Endothelial cell of umbilical vein (primary cell): ENCODE measurements around the gene KRTAP6-1. TPM values are rescaled to one million over a fixed set of nuclear protein-coding genes. Genes with fewer than 3 reads are reported as not detected.

Source experiments
- BruUV-seq: library from RNA; stranded (reverse); fragments of 400-500 nt; replicated peaks from 2 replicates; lab custom pipeline; 2021; lab: Mats Ljungman, UMichigan
- CTCF ChIA-PET: fragments of 300-600, 350-600 bp; sonication (Branson Sonifier 250); formaldehyde crosslinking; loops from one replicate; lab custom pipeline; 2021; ENCODE audit warnings: antibody characterized with exemption, inconsistent platforms; lab: Charles Lee
- POLR2A ChIA-PET: fragments of 300-600, 350-600 bp; sonication (Branson Sonifier 250); formaldehyde crosslinking; loops from one replicate; lab custom pipeline; 2021; ENCODE audit warnings: antibody characterized with exemption, inconsistent platforms; lab: Charles Lee
- DNase-seq: peaks from one replicate; pipeline ENCODE4 v3.0.0-alpha.2; 2011; ENCODE audit warnings: low read depth, low spot score
- FAIRE-seq: peaks from 2 replicates; lab custom pipeline; 2011; peaks lifted over from hg19 to GRCh38; lab: Jason Lieb, UNC
- H2AFZ ChIP-seq: 2 replicates; pipeline ENCODE4 v1.6.0; 2012; ENCODE audit warnings: low read depth, low read length, control low read depth, inconsistent platforms
- H3K27ac ChIP-seq: 2 replicates; pipeline ENCODE4 v1.5.1; 2011; ENCODE audit warnings: low read depth, mild to moderate bottlenecking, control low read depth, low read length, moderate library complexity; ENCODE audit not compliant: insufficient read depth
- H3K27me3 ChIP-seq, 2 experiments: 2 replicates each; pipeline versions ENCODE4 v1.6.0 to v1.6.1; 2011; ENCODE audit warnings: low read length in 2 of 2, mixed read lengths in 1 of 2; ENCODE audit not compliant: control insufficient read depth in 2 of 2, insufficient read depth in 2 of 2
- H3K36me3 ChIP-seq, 2 experiments: 2 replicates in 1 of 2; 3 replicates in 1 of 2; pipeline ENCODE4 v1.5.1; 2011; ENCODE audit warnings: low read length in 2 of 2, mild to moderate bottlenecking in 1 of 2, moderate library complexity in 1 of 2; ENCODE audit not compliant: control insufficient read depth in 2 of 2, insufficient read depth in 2 of 2; ENCODE audit errors: extremely low read depth in 1 of 2
- H3K4me1 ChIP-seq: 3 replicates; pipeline ENCODE4 v1.5.1; 2011; ENCODE audit warnings: mild to moderate bottlenecking, low read length; ENCODE audit not compliant: control insufficient read depth, insufficient read depth; ENCODE audit errors: extremely low read depth
- H3K4me2 ChIP-seq: 2 replicates; pipeline ENCODE4 v1.6.1; 2011; ENCODE audit warnings: low read length, control low read depth, mixed read lengths; ENCODE audit not compliant: insufficient read depth
- H3K4me3 ChIP-seq, 3 experiments: fragments of 200-600 bp in 1 of 3; sonication (generic), shearing (Covaris generic) in 1 of 3; replicated peaks in 1 of 3; 2 replicates each; pipeline ENCODE4 v1.5.1; 2011 to 2016; ENCODE audit warnings: control low read depth in 3 of 3, low read length in 3 of 3, mild to moderate bottlenecking in 2 of 3, inconsistent platforms in 1 of 3, low read depth in 1 of 3, moderate library complexity in 1 of 3; ENCODE audit not compliant: insufficient read depth in 1 of 3
- H3K79me2 ChIP-seq: 2 replicates; pipeline ENCODE4 v1.6.0; 2012; ENCODE audit warnings: low read length, inconsistent platforms; ENCODE audit not compliant: control insufficient read depth, insufficient read depth
- H3K9ac ChIP-seq: replicated peaks from 2 replicates; pipeline ENCODE3; 2011; ENCODE audit warnings: low read length, control low read depth; ENCODE audit not compliant: insufficient read depth; ENCODE audit errors: extremely low read depth
- H3K9me1 ChIP-seq: replicated peaks from 3 replicates; pipeline ENCODE4 v1.6.0; 2011; ENCODE audit warnings: mild to moderate bottlenecking, low read length; ENCODE audit not compliant: control insufficient read depth, insufficient read depth; ENCODE audit errors: extremely low read depth
- H3K9me3 ChIP-seq: replicated peaks from 2 replicates; pipeline ENCODE4 v1.5.1; 2012; ENCODE audit warnings: low read length, inconsistent platforms; ENCODE audit not compliant: control insufficient read depth, insufficient read depth
- H4K20me1 ChIP-seq: replicated peaks from 2 replicates; pipeline ENCODE3; 2011; ENCODE audit warnings: mild to moderate bottlenecking, low read length; ENCODE audit not compliant: control insufficient read depth, insufficient read depth; ENCODE audit errors: extremely low read depth
- EZH2 ChIP-seq: IDR thresholded peaks from 2 replicates; pipeline ENCODE4 v1.6.1; 2012; ENCODE audit warnings: borderline replicate concordance, low read depth, mild to moderate bottlenecking, moderate library complexity, low read length, inconsistent platforms; ENCODE audit not compliant: severe bottlenecking
- FOS ChIP-seq: IDR thresholded peaks from 2 replicates; pipeline ENCODE4 v1.6.1; 2011; ENCODE audit warnings: mild to moderate bottlenecking, low read length, moderate library complexity, borderline replicate concordance; ENCODE audit not compliant: insufficient read depth
- GATA2 ChIP-seq: IDR thresholded peaks from 2 replicates; pipeline ENCODE4 v1.7.0; 2011; ENCODE audit warnings: low read depth, mild to moderate bottlenecking, moderate library complexity, mixed read lengths, low read length; ENCODE audit not compliant: insufficient read length, insufficient read depth
- JUN ChIP-seq: IDR thresholded peaks from 2 replicates; pipeline ENCODE4 v1.6.1; 2011; ENCODE audit warnings: borderline replicate concordance, low read depth; ENCODE audit not compliant: insufficient read length, insufficient read depth
- MYC ChIP-seq: IDR thresholded peaks from one replicate; pipeline ENCODE4 v1.6.1; 2011; ENCODE audit warnings: mild to moderate bottlenecking, low read depth, low read length
- POLR2A ChIP-seq: IDR thresholded peaks from 2 replicates; pipeline ENCODE4 v1.6.1; 2012; ENCODE audit warnings: low read depth, mild to moderate bottlenecking, control low read depth, low read length
- POLR2AphosphoS5 ChIP-seq: IDR thresholded peaks from 2 replicates; pipeline ENCODE4 v1.6.1; 2012; ENCODE audit warnings: low read depth, mild to moderate bottlenecking, control low read depth, low read length, moderate library complexity; ENCODE audit not compliant: insufficient read depth
- dilution Hi-C: fragments of 300-500 bp; cut with MboI; formaldehyde crosslinking; loops from one replicate; pipeline ENCODE4 v1.15.0; 2019; ENCODE audit warnings: low sequenced_read_pairs; ENCODE audit not compliant: extremely low pct_ligation_motif_present
- intact Hi-C: fragments of 100-400 bp; cut with micrococcal nuclease; formaldehyde crosslinking; loops from one replicate; pipeline ENCODE4 v1.10.0; 2022
- polyA plus RNA-seq, 4 experiments: library from polyadenylated mRNA; depleted of rRNA in 3 of 4; stranded (reverse) in 3 of 4; unstranded in 1 of 4; fragments of >200 nt; gene quantifications; 2 replicates each; pipeline versions ENCODE4 v1.2.1 to v1.2.3, GENCODE V29; 2011 to 2012; ENCODE audit warnings: missing spikeins in 1 of 4
- total RNA-seq: library from RNA; stranded (reverse); gene quantifications from 2 replicates; pipeline ENCODE4 v1.2.3, GENCODE V29; 2021
- TF ChIP-seq, protein P1 (sequence below): IDR thresholded peaks from 2 replicates; pipeline ENCODE4 v1.6.1; 2011; ENCODE audit not compliant: insufficient read depth, insufficient read length
- TF ChIP-seq, protein P2 (sequence below), 2 donors: IDR thresholded peaks; 1 replicate in 1 of 2; 2 replicates in 1 of 2; pipeline ENCODE4 v1.5.1; 2011; ENCODE audit warnings: low read length in 2 of 2, mild to moderate bottlenecking in 2 of 2, moderate library complexity in 2 of 2, control low read depth in 1 of 2, inconsistent platforms in 1 of 2, low read depth in 1 of 2; ENCODE audit not compliant: insufficient read depth in 1 of 2; ENCODE audit errors: extremely low read depth in 1 of 2

Gene KRTAP6-1
- total and polyA plus RNA-seq, 2 donors (not counting 3 experiments of a cell fraction or from before 2014, with no cell fraction given) = not detected

DNA sequence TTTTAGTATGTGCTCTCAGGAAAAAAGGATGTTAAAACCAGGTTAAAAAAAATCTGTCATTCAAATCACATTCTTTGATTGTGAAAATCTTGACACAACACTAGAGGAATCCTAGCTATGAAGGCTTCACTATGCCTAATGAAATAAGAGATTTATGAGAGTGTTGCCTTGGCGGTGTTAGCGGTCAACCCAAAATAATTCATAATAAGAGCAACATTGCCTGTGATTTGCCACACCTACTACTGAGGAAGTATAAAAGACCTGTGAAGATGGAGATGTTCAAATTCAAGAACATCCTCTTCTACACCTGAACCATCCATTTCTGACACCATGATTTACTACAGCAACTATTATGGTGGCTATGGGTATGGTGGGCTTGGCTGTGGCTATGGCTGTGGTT lies 2.4 kb upstream of the KRTAP6-1 start, which contains the start of gene KRTAP20-1:
Gene KRTAP20-1, plus strand, starts transcription at position 301 of the 400 bp plus-strand sequence. Its CDS starts 30 bp downstream, at position 331.
- H2AFZ ChIP-seq = no peak within 1 kb of the TSS
- BruUV-seq = no TSS peak
- CTCF ChIA-PET = no interaction called here
- no peak within 1 kb of the TSS for H3K9ac ChIP-seq
- H3K4me1 ChIP-seq = no peaks in the 10 kb centered on the region
- TF ChIP-seq, protein P1, sequence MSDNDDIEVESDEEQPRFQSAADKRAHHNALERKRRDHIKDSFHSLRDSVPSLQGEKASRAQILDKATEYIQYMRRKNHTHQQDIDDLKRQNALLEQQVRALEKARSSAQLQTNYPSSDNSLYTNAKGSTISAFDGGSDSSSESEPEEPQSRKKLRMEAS = no peak
- TF ChIP-seq MYC (no peak), FOS (no peak), POLR2AphosphoS5 (no peak), POLR2A (no peak), JUN (no peak), GATA2 (no peak), EZH2 (no peak)
- TF ChIP-seq, protein P2, sequence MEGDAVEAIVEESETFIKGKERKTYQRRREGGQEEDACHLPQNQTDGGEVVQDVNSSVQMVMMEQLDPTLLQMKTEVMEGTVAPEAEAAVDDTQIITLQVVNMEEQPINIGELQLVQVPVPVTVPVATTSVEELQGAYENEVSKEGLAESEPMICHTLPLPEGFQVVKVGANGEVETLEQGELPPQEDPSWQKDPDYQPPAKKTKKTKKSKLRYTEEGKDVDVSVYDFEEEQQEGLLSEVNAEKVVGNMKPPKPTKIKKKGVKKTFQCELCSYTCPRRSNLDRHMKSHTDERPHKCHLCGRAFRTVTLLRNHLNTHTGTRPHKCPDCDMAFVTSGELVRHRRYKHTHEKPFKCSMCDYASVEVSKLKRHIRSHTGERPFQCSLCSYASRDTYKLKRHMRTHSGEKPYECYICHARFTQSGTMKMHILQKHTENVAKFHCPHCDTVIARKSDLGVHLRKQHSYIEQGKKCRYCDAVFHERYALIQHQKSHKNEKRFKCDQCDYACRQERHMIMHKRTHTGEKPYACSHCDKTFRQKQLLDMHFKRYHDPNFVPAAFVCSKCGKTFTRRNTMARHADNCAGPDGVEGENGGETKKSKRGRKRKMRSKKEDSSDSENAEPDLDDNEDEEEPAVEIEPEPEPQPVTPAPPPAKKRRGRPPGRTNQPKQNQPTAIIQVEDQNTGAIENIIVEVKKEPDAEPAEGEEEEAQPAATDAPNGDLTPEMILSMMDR (IDR thresholded peaks at IDR 0.05; ENCODE audit: extremely low read depth in 1 of 2, insufficient read depth in 1 of 2, low read depth in 1 of 2, low read length in 2 of 2) = no peak
- no peaks in the 10 kb centered on the region for H3K9me1 ChIP-seq
- H3K27ac ChIP-seq = no peak within 1 kb of the TSS
- no peak within 1 kb of the TSS for H3K4me2 ChIP-seq
- H4K20me1 ChIP-seq = no peaks in the 10 kb centered on the region
- no peaks in the 10 kb centered on the region for H3K79me2 ChIP-seq
- FAIRE-seq = no peak
- no peak for DNase-seq
- intact Hi-C loops (no loop called here), dilution Hi-C loops (no loop called here)
- H3K36me3 ChIP-seq = no peaks in the 10 kb centered on the region
- H3K27me3 ChIP-seq = no peaks in the 10 kb centered on the region
- H3K9me3 ChIP-seq = peaks cover 6% of the 10 kb centered on the region
- POLR2A ChIA-PET = no interaction called here
- H3K4me3 ChIP-seq = no peak within 1 kb of the TSS
